Peyer's patch (tissue), 4 donors: ENCODE measurements around the gene NGEF.

Experiments used
- POLR2A ChIP-seq, 2 donors: fragments of 450-650 bp; IDR thresholded peaks; one replicate each; pipeline ENCODE4 v1.5.1; 2017; ENCODE audit warnings: antibody characterized with exemption in 2 of 2, mild to moderate bottlenecking in 2 of 2, moderate library complexity in 2 of 2
- TF ChIP-seq, protein P1 (sequence below), 6 experiments: fragments of 450-650 bp in 4 of 6; fragments of 200-600 bp in 2 of 6; sonication (generic) in 1 of 6; IDR thresholded peaks; one replicate each; pipeline ENCODE4 v1.5.1; 2017 to 2019; ENCODE audit warnings: antibody characterized with exemption in 6 of 6, mild to moderate bottlenecking in 3 of 6, moderate library complexity in 1 of 6

- TF ChIP-seq, protein P1, sequence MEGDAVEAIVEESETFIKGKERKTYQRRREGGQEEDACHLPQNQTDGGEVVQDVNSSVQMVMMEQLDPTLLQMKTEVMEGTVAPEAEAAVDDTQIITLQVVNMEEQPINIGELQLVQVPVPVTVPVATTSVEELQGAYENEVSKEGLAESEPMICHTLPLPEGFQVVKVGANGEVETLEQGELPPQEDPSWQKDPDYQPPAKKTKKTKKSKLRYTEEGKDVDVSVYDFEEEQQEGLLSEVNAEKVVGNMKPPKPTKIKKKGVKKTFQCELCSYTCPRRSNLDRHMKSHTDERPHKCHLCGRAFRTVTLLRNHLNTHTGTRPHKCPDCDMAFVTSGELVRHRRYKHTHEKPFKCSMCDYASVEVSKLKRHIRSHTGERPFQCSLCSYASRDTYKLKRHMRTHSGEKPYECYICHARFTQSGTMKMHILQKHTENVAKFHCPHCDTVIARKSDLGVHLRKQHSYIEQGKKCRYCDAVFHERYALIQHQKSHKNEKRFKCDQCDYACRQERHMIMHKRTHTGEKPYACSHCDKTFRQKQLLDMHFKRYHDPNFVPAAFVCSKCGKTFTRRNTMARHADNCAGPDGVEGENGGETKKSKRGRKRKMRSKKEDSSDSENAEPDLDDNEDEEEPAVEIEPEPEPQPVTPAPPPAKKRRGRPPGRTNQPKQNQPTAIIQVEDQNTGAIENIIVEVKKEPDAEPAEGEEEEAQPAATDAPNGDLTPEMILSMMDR (IDR thresholded peaks at IDR 0.05): no peak
- TF ChIP-seq POLR2A (IDR thresholded peaks at IDR 0.05): no peak
Observed at GRCh38 chr2:232891621-232892071, 121.4 kb downstream of the NGEF start.
